ENCODE data around the gene BECN2. TPM values are rescaled to one million over a fixed set of nuclear protein-coding genes. Genes with fewer than 3 reads are reported as not detected.
A peak's percentile ranks its signal among the peaks of the same experiment; 100 is the strongest.
"Not testable (repeated sequence)": the region's sequence is repeated elsewhere in the genome, so short reads cannot be mapped to it uniquely, and the experiment has no call there.

BECN2 gene
- total RNA-seq, 1 donor from 2014 or later: not detected

GRCh38 chr1:241979926-241980325 lies 22.4 kb downstream of the BECN2 start:
- no peak for ATAC-seq

GRCh38 chr1:241985787-241986186 lies 28.2 kb downstream of the BECN2 start:
- no peak for ATAC-seq

GRCh38 chr1:241988389-241988930 lies 30.9 kb downstream of the BECN2 start:
- not testable (repeated sequence) for ATAC-seq

- no peak for ATAC-seq
Measured at GRCh38 chr1:241990040-241990439, 32.5 kb downstream of the BECN2 start.

- ATAC-seq: peak; percentile 43
Measured at GRCh38 chr1:241992734-241993133, 35.2 kb downstream of the BECN2 start.

GRCh38 chr1:241994171-241994570 lies 36.6 kb downstream of the BECN2 start:
- no peak for ATAC-seq

- no peak for ATAC-seq
Measured at GRCh38 chr1:241997401-241997998, 39.9 kb downstream of the BECN2 start.

GRCh38 chr1:241998412-241998921 lies 40.9 kb downstream of the BECN2 start:
- ATAC-seq: peak; percentile 67

GRCh38 chr1:241999026-241999425 lies 41.5 kb downstream of the BECN2 start, which contains the start of gene MAP1LC3C:
TSS of gene MAP1LC3C (minus strand) at chr1:241999098. CDS start at chr1:241999008, 90 bp downstream.
- no peak for ATAC-seq

GRCh38 chr1:242000434-242000833 lies 42.9 kb downstream of the BECN2 start:
- ATAC-seq: no peak

- ATAC-seq: no peak
Measured at GRCh38 chr1:242002072-242002471, 44.5 kb downstream of the BECN2 start.

- no peak for ATAC-seq
Measured at GRCh38 chr1:242002510-242002909, 44.9 kb downstream of the BECN2 start.

GRCh38 chr1:242004751-242005495 lies 47.4 kb downstream of the BECN2 start:
- no peak for ATAC-seq

GRCh38 chr1:242005866-242006535 lies 48.4 kb downstream of the BECN2 start:
- no peak for ATAC-seq

GRCh38 chr1:242006976-242007375 lies 49.4 kb downstream of the BECN2 start:
- no peak for ATAC-seq

Other genes with a start within 250 kb of the BECN2 start
- 5.1 TPM for gene EXO1, start 109.6 kb upstream of the BECN2 start, total RNA-seq
- not detected for gene MAP1LC3C, start 41.3 kb downstream of the BECN2 start, total RNA-seq